ENCODE measurements around the gene AMZ2. TPM values are rescaled to one million over a fixed set of nuclear protein-coding genes. Genes with fewer than 3 reads are reported as not detected.

The AMZ2 gene
- total RNA-seq, 2 donors from 2014 or later, result 31.5 to 44.1 TPM

DNA sequence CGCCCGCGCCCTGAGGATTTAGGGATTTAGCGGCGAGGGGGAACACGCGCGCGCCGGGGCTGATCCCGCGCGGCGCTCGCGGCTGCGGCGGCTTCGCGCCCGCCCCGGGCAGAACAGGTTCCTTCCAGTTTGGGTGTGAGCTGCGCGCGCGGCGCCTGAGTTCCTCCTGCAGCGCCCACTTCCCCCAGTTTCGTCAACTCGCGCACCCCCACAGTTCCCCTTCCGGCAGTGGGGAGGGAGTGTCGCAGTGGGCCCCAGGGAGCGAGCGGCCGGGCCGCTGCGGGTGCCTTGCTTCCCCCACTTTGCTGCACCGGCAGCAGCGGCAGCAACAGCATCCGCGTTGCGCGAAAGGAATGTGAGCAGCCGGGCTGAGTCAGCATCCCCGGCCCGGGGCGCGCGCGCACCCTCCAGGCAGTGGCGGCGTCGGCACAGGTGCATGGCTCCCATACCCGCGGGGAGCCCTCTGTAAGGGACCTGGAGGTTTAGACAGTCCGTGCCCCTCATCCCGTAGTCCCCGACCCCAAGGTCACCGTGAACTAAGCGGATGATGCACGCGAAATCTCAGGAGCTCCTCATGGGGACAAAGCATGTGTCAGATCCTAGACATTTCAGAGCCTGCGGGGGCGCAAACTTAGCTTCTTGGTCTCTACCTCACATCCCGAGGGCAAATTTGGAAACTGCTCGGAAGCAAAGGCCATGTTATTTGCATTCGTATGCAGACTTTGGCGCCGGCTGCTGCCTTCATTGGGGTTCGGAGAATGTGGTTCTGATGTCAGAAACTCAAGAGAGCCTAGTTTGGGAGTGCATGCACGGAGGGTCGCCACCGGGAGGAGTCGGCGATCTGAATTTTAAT lies 44.2 kb downstream of the AMZ2 start:
- peak overlapping the region; percentile 34 to 77 for H3K9ac ChIP-seq (ENCODE audit: low read depth in 2 of 2, low read length in 2 of 2)
- no peaks in the 10 kb centered on the region for H3K9me3 ChIP-seq
- H3K4me3 ChIP-seq, result peak overlapping the region; percentile 58
- H3K27ac ChIP-seq, result peak overlapping the region; percentile 73
- intact Hi-C loops (cut with DNase I), result no loop called here
- peaks cover 8% of the 10 kb centered on the region for H3K4me1 ChIP-seq
- peaks cover 37% of the 10 kb centered on the region for H3K27me3 ChIP-seq
- TF ChIP-seq, protein P1, sequence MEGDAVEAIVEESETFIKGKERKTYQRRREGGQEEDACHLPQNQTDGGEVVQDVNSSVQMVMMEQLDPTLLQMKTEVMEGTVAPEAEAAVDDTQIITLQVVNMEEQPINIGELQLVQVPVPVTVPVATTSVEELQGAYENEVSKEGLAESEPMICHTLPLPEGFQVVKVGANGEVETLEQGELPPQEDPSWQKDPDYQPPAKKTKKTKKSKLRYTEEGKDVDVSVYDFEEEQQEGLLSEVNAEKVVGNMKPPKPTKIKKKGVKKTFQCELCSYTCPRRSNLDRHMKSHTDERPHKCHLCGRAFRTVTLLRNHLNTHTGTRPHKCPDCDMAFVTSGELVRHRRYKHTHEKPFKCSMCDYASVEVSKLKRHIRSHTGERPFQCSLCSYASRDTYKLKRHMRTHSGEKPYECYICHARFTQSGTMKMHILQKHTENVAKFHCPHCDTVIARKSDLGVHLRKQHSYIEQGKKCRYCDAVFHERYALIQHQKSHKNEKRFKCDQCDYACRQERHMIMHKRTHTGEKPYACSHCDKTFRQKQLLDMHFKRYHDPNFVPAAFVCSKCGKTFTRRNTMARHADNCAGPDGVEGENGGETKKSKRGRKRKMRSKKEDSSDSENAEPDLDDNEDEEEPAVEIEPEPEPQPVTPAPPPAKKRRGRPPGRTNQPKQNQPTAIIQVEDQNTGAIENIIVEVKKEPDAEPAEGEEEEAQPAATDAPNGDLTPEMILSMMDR (IDR thresholded peaks at IDR 0.05), result no peak
- peak; percentile 74 for DNase-seq
- H3K36me3 ChIP-seq, result no peaks in the 10 kb centered on the region

DNA sequence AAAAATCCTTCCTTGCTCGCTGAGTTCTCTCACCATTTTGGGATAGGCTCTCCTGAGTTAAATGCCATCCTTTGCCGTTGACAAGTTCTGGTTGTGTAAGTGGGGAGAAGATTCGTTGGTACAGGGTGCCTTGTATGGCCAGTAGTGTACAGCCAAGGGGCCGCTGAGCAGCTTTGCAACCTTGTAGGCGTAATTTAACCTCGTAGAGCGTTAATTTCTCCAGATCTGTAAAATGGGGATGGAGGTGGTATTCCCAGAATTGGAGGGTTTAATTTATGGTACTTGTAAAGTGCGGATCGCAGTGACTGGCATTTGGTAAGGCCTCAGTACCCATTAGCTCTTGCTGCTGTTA lies 44.8 kb downstream of the AMZ2 start:
- Histone ChIP-seq H3K9ac (ENCODE audit: low read depth in 2 of 2, low read length in 2 of 2) (peak overlapping the region in 1 of 2 donors; percentile 62), H3K36me3 (no peaks in the 10 kb centered on the region), H3K27me3 (peaks cover 37% of the 10 kb centered on the region), H3K9me3 (no peaks in the 10 kb centered on the region), H3K27ac (peak overlapping the region; percentile 73), H3K4me3 (peak overlapping the region; percentile 58), H3K4me1 (peaks cover 8% of the 10 kb centered on the region)
- DNase-seq, result no peak
- TF ChIP-seq, protein P1 (IDR thresholded peaks at IDR 0.05), result no peak
- intact Hi-C loops (cut with DNase I), result no loop called here

DNA sequence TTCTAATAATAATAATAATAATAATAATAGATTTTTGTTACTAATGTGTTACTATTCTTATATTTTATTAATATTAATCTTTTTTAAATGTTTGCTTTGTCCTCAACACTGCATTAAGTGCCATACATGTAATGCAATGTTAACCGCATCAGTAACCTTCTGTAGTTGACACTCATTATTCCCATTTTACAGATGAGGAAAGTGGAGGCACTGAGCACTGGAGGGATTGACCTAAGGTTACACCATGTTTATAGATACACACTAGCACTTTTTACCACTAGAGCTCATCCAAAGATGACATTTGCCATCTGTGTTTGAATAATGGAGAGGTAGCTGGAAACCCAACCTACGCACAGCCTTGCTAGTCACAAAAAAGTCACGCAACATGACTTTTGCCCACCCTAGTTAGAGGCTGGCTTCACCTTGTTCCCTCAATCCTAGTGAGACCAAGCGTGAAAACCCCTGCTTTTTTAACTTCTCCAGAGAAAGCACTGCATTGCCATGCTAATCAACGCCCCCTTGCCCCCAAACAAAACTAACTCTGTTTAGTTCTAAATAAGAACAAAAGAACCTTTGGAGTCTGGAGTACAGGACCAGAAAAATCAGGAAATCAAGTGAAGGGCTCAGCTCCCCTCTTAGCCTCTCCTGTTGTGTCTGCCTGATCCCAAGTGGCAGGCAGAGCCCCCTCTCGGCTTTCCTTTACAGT lies 45.8 kb downstream of the AMZ2 start:
- Histone ChIP-seq H3K27me3 (peaks cover 37% of the 10 kb centered on the region), H3K36me3 (no peaks in the 10 kb centered on the region), H3K9ac (ENCODE audit: low read depth in 2 of 2, low read length in 2 of 2) (no peak overlapping the region), H3K4me1 (peaks cover 8% of the 10 kb centered on the region), H3K27ac (no peak overlapping the region), H3K4me3 (no peak overlapping the region), H3K9me3 (no peaks in the 10 kb centered on the region)
- DNase-seq, result no peak
- TF ChIP-seq, protein P1 (IDR thresholded peaks at IDR 0.05), result no peak
- intact Hi-C loops (cut with DNase I), result no loop called here

DNA sequence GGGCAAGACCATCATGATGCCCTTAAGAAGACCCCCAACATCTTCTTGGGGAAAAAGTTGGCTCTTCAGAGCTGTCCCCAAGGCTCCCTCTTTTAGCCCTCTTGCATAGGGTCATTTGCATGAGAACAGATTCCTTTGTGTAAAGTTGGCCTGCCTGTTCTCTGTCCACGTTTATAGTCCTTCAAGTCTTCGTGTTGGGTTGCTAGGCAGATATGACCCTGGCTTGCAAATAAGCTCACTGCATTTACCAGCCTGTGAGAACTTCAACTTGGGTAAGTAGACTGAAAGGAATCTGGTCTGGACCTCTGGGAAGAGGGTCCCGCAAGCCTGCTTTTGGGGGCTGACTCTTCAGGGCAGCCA lies 46.3 kb downstream of the AMZ2 start:
- intact Hi-C loops (cut with DNase I), result no loop called here
- Histone ChIP-seq H3K9me3 (no peaks in the 10 kb centered on the region), H3K4me1 (peaks cover 8% of the 10 kb centered on the region), H3K27me3 (peaks cover 37% of the 10 kb centered on the region), H3K9ac (ENCODE audit: low read depth in 2 of 2, low read length in 2 of 2) (no peak overlapping the region), H3K4me3 (no peak overlapping the region), H3K27ac (no peak overlapping the region), H3K36me3 (no peaks in the 10 kb centered on the region)
- DNase-seq, result no peak
- TF ChIP-seq, protein P1 (IDR thresholded peaks at IDR 0.05), result no peak

DNA sequence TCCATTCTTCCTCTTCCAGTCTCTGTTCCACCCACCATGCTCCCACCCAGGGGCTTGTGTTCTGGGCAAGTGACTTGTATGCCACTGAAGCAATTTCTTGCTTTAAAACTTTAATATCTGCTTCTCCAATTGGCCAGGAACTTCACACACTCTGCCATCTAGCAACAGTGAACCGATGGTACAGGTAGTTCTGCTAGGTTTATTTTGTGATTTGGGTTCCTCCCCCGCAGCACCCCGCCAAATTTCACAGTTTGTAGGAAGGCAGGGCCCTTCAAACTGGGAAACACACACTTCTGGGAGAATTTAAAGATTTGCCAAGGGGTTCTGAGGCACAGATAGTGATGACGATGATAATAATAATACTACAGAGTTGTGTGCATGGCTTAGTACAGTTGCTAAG lies 46.8 kb downstream of the AMZ2 start:
- no peak overlapping the region for H3K27ac ChIP-seq
- H3K4me1 ChIP-seq, result peaks cover 8% of the 10 kb centered on the region
- H3K4me3 ChIP-seq, result no peak overlapping the region
- intact Hi-C loops (cut with DNase I), result no loop called here
- no peak overlapping the region for H3K9ac ChIP-seq (ENCODE audit: low read depth in 2 of 2, low read length in 2 of 2)
- TF ChIP-seq, protein P1 (IDR thresholded peaks at IDR 0.05), result no peak
- H3K27me3 ChIP-seq, result peaks cover 37% of the 10 kb centered on the region
- no peak for DNase-seq
- H3K36me3 ChIP-seq, result no peaks in the 10 kb centered on the region
- no peaks in the 10 kb centered on the region for H3K9me3 ChIP-seq

Measured in colonic mucosa (tissue), 4 donors.